ENCODE data around the gene RPS24.
A peak's percentile ranks its signal among the peaks of the same experiment; 100 is the strongest.

RPS24 gene

DNA sequence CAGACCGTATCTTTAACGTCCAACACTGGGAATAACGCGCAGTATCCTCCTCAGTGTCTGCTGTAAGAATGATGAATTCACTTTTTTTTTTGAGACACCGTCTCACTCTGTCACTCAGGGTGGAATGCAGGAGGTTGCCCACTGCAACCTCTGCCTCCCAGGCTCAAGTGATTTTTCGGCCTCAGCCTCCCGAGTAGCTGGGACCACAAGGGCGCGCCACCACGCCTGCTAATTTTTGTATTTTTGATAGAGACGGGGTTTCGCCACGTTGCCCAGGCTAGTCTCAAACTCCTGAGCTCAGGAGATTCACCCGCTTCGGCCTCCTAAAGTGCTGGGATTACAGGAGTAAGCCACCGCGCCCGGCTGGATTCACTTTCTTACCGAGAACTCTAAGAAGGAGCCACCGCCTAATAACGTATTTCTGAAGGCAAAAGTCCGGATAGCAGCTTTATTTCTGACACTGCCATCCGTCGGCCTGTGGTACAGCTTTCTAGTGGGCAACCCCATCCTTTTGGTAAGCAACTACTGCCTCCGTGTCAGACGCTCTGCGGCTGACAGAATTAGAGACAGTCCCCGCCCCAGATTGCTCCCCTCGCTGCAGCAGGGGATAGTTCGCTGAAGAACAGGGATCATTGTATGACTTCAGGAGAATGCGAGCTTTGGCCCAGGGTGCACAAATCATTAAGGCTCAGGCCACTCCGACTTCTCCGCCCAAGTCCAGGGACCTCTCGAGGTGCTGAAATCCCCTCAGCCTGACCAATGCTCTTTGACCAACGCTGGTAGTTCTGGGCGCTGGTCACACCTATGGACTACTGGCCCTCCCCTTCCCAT is 5.0 kb upstream of the RPS24 start:
- DNase-seq: no peak

DNA sequence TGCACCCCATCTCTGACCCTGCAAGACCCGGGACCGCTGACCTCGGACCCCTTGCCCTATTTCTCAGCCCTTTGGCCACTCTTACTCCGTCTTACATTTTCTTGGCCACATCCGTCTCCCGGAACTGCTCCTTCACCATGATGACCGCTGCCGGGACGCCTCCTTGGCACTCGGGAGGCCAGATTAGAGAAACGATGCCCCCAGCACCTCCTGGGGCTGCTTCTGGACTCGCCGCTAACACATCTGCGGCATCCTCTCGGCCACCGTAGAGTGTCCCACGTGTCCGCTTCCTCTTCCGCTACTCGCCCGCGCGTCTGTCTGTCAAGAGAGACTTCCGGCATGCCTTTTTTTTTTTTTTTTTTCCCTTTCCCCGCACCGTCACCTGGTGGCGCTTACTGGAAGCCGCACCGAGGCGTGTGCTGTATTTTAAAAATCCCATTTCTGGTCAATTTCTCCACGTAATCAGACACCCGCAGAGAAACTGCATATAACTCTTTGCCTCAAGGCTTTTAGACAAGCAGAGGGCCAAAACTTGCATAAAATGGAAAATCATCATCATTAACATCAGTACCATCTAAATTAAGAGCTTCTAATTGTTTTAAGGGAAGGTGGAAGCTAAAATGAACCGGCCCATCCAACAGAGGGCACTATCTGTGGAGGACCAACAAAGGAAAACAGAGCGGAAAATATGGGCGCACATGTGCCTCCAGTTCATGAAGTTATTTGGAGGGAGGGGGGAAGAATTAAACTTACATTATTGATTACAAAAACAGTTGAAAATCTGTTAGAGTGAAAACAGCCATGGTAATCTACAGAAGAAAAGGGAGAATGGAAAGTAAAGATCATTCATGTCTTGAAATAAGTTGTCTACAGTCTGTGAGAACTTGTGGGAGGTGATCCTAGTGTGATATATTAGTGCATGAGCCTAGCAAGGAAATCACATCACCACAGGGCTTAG is 4.1 kb upstream of the RPS24 start, which contains the start of gene POLR3A:
Gene POLR3A, minus strand, starts transcription at position 247 of the 958 bp plus-strand sequence. Its CDS starts 108 bp downstream, at position 139.
- peak; percentile 72 to 80 (median 78) for DNase-seq

DNA sequence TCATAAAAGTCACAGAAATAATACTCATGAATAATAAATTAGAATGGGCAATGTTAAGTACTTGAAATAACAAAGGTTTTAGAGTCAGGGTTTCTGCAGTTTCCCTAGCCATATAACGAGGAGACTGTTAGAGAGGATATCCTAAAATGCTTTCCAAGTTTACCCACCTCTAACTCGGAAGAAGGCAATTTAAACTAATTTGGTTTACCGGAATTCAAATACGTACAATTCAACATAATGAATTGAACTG is 351 bp upstream of the RPS24 start:
- no peak for DNase-seq

DNA sequence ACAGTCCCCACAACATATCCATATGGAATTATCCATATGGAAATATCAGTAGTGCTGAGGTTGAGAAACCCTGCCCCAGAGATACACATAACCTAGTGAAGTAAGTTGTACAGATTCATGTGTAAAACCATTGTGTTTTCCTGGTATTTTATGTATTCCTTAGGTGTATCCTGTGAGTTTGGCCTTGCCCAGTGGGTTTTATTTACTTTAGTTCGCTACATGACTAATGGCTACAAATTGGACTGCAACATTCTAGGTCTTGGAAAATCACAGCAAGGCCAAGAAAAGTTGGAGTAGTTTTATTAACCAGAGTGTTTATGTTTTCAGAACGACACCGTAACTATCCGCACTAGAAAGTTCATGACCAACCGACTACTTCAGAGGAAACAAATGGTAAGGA is 1.4 kb downstream of the RPS24 start:
- DNase-seq: no peak

DNA sequence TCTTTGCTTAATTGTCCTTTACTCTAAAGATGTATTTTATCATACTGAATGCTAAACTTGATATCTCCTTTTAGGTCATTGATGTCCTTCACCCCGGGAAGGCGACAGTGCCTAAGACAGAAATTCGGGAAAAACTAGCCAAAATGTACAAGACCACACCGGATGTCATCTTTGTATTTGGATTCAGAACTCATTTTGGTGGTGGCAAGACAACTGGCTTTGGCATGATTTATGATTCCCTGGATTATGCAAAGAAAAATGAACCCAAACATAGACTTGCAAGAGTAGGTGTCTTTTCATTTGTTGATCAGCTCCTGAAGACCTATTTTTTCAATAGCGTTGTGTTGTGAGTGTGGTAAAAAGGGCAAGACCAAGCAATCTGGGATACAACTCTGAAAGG is 1.8 kb downstream of the RPS24 start:
- DNase-seq: no peak

DNA sequence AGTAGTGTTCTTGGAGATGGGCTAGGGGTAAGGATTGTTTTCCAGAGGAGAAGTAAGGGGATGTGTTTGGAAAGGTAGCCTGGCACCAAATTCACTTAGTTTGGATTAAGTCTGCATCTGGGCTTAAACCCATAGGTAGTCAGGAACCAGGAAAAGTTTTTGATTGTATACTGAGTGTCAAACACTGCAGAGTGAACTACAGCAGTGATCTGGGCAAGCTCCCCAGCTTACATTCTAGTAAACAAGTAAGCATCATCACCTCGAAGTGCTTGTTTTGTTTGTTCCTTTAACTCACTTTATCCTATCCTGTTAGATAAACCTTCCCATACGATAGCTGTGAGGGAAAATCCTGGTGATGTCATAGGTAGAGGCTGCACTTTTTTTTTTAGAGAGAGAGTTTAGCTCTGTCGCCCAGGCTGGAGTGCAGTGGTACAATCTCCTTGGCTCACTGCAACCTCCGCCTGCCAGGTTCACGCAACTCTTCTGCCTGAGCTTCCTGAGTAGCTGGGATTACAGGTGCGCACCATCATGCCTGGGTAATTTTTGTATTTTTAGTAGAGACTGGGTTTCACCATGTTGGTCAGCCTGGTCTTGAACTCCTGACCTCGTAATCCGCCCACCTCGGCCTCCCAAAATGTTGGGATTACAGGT is 2.4 kb downstream of the RPS24 start:
- no peak for DNase-seq

DNA sequence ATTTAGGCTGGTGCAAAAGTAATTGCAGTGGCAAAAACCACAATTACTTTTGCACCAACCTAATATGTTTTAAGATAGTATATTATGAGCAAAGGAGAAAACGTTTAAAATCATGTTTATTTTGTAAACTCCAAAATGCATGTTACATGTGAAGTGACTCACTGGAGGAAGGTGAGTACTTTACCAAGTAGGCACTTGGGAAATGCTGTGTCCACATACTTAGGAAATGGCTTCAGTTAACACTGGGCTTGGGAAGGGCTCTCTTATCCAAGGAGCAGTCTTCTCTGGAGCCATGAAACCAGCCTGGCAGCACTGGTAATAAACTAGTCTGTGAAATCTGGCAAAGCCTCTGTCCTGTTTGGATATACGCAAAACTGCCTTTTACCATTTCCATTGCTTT is 4.4 kb downstream of the RPS24 start:
- DNase-seq: no peak

DNA sequence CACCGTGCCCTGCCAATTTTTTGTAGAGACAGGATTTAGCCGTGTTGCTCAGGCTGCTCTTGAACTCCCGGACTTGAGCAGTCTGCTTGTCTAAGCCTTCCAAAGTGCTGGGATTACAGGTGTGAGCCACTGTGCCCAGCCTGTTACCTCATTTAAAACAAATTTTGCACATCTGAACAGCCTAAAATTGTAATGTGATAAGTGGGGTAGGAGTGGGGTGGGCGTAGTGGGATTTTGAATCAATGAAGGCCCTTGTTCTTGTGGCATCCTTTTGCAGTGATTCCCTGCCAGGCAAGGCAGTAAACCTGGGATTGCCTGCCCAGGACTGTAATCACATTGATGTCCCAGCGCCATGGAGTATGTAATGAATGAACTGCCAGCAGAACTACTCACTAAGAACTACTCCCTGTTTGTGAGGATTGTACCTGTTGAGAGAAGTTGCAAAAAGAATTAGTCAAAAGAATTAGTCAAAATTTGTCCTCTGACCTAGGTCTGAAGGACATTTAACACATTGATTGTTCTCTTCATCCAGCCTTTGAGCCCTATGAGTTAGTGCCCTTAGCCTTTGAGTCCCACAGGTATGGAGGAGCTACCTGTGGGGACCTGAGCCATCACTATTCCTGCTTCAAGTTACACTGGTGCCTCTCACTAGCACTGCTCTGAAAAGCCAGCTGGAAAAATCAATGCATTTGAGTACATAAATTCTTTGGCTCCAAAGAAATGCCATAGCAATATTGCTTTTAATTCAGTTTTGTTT is 5.3 kb downstream of the RPS24 start:
- DNase-seq: no peak

DNA sequence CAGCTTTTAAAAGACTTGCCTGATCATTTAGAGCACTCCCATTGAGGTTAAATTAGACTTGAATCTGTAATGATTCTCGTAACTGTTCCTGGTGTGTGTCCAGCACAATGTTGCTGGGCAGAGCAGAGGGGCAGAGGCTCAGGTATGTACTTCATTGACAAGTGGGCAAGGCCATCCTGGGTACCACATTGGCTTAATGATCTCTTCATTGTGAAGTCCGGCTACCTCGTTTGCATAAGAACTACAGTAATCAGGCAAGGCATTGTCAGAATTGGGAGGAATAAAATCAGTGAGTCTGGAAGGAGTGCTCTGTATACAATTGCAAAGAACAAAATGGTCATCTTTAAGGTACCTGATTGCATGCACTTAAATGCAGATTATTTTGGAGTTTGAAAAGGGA is 6.1 kb downstream of the RPS24 start:
- DNase-seq: no peak

DNA sequence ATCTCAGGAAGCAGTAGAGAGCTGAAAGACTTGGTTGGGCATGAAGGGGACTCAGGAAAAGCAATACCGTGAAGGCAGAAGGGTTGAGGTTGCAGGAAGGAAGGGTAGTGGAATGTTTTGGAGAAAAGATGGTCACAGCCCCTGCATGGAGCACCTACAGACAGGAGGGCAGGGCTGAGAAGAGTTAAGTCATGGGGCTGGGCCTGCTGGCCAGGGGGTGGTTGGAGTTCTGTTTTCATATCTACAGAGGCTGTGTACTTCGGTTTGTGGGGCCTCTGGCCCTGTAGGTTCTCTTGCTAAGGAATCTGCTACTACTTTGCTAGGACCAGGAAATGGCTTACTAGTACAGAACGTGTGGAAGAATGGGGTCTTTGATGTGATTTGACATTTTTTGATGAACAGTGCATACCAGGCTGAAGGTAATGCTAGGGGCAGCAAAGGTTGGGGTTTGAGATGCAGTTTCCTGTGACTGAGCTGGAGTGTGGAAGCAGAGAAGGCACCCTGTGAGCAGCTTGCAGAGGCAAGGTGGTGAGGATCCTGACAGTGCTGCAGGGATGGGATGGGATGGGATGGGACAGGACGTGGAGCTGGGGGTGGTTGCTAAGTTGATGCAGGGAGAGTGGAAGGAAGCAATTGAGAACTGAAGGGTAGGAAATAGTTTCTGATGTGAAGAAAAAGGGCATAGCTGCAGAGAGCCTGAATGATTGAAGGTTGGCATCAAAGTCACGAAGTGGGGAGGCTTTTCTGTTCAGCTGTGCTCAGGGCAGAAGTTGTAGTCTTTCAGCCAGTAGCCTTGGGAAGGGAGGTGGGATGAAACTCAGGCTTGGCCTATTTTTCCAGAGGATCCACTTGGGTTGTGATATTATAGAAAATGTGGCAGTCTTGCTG is 7.8 kb downstream of the RPS24 start:
- DNase-seq: no peak

DNA sequence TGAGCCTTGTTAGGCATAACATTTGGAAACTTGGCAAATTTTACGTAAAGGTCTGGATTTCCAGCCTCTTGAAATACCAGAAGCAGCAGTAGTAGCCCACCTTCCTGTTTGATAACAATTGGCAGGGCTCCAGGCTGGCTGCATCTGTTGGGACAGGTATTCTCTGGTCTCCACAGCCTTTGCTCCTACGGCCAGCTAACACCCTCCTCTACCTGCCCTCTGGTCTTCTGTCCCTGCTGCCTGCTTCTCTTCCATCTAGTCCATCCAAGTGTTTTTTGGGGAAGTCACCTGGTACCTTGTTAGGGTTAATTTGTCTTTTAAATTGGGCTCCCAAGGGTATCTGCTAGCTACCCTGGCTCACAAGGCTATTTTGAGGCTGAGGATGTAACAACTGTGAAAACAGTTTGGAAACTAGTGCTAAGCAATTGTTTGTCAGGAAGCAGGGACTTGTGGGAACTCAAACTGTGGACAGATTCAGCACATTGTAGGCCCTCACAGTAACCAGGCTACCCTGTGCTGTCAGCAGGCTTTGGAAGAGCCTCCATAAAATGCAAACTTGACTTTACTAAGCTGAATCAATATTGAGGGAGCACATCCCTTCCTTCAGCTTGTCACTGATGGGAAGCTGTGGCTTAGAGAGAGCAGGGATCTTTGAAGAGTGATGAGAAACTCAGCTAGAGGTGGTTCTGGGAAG is 8.5 kb downstream of the RPS24 start:
- DNase-seq: no peak

DNA sequence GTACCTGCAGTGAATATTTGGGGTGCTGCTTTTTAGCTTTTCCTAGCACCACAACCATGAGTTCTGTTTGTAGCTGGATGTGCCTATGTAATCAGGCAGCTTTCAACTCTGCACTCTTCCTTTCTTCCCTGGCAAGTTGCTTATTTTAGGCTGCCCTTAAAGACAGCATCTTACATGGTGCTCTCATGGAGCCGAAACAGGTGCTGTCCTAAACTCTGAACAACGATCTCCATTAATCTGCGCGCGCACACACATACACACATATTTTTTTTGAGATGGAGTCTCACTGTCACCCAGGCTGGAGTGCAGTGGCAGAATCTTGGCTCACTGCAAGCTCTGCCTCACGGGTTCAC is 9.1 kb downstream of the RPS24 start:
- DNase-seq: no peak

DNA sequence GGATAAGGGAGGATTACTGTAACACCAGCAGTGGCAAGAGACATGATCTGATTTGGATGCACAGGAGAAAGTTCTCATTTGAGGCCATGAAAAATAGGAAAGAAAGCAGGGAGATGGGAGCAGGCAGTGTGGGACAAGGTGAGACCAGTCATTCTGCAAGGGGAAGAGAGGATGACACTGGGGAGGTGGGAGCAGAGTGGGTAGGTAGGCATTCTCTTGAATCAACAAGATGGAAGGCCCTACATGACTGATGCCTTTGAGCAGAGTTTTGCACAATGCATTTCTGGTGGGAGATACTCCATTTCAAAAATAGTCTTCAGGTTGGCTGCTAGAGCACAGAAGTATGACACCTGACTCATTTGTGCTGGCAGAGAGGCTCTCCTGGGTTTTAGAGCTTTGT is 10.5 kb downstream of the RPS24 start:
- DNase-seq: no peak

DNA sequence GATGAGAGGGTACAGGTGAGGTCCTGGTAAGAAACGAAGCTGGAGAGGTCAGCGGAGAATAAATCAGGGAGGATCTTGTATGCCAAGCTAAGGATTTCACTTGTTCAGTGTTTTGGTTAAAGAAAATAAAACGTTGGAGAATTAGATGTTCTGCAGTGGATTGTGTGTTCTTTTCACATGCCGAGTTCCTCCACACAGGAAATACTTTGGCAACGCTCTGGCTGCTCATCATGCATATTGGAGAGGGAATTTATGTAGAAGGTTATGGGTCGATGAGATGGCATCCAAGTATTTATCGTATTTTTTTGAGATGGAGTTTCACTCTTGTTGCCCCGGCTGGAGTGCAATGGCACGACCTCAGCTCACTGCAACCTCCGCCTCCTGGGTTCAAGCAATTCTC is 11.0 kb downstream of the RPS24 start:
- DNase-seq: no peak

DNA sequence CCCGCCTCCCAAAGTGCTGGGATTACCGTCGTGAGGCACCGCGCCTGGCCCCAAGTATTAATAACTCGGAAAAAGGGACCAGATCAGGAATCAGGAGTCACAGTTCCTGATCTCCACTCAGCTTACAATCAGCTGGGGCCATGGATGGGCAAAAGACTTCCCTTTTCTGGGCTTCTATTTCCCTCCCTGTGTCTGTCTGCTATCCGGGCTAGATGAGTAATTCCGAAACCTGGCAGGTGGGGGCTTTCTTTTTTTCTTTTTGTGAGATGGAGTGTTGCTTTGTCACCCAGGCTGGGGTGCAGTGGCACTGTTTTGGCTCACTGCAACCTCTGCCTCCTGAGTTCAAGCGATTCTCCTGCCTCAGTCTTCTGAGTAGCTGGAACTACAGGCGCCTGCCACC is 11.6 kb downstream of the RPS24 start:
- DNase-seq: no peak

DNA sequence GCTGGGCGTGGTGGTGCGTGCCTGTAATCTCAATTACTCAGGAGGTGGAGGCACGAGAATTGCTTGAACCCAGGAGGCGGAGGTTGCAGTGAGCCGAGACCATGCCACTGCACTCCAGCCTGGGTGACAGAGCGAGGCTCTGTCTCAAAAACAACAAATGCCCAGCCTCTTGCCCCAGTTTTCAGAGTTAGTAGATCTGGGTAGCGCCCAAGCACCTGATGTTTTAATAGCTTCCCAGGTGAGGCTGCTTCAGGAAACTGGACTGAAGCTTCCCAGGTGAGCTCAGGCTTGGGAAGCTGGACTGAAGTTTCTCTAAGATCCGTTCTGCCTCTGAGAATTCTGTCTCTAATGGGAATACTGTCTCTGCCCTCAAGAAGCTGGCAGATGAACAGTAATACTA is 12.2 kb downstream of the RPS24 start:
- no peak for DNase-seq

DNA sequence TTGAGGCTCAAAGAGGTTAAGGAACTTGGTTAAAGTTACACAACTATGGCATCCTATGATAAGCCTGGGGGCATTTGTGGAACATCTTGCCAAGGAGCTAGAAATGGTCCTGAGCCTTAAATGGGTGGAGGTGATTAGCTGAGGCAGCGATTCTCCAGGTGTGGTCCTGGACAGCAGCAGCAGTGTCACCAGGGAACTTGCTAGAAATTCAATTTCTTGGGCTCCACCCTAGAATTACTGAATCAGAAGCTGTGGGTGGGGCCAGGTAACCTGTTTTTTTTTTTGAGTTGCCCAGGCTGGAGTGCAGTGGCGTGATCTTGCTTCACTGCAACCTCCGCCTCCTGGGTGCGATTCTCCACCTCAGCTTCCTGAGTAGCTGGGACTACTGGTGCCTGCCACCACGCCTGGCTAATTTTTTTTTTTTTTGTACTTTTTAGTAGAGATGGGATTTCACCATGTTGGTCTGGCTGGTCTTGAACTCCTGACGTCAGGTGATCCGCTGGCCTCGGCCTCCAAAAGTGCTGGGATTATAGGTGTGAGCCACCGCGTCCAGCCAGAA is 13.1 kb downstream of the RPS24 start:
- no peak for DNase-seq

DNA sequence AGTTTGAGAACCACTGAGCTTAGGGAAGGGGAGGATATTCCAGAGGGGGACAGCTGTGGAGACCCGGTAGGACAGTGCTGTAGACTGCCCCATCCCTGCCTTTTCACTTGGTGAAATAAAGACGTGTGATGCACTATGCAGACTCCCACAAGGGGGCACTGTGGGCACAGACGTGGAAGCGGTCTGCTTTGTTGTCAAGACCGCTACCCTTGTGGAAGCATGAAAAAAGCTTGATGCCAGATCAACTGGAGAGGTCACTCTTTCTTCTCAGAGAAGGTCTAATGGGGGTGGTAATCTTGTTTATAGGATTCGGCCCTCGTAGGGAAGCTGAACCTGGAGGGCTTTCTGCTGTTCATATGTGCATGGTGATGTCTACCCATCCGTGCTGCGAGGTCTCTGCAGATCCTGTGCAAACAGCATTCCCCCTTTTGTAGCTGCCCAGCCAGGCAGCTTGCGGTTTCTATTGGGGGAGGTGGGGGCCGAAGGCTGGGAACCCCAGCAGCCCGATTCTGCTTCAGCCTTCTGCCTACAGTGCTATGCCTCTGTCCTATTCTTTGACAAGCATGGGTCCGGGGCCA is 13.7 kb downstream of the RPS24 start:
- DNase-seq: peak; percentile 63 to 81 (median 67)

DNA sequence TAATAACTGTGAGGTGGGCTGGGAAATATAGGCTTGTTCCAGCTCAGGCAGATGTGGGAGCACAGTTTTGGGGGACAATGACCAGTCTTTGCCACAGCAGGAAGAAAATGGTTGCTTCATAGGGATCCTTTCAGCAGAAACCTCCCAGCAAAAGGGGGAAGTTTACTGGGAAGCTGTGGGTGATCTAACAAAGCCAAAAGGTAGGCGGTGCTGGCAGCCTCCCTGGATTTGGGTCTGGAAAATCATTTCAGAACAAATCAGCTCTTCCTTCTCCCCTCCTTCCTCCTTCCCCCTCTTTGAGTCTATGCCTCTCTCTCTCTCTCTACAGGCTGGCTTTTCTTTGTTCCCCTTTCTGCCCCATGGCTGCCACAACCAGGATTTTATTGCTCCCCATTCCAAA is 16.2 kb downstream of the RPS24 start:
- DNase-seq: no peak

DNA sequence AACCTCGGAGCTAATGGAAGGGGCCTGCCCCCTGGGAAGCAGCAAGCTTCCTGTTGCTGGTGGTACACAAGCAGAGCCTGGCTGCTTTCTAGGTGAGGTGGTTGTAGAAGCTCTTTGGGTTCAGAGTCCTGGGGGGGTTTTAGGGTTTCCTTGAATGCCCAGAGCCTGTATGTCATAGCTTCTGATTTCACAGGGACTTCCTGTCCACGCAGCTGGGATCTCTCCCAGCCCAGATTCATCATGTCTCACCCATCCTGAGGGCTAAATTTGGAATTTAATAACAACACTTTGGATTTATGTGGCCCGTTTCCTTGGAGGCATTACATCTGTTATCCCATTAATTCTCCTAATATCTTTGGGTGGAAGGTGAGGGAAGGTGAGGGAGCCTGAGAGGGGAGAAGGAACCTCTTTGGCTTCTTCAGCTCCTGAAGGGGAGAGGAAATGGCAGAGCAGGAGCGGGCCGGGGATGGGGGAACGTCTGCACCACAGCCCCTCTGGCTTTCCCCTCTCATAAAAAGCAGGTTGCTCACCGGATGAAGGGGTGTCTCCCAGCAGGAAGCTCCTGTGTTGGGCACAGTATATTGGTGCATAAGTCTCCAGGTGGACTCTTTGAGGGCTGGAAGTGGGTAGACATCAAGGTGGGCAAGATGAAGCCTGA is 19.7 kb downstream of the RPS24 start:
- no peak for DNase-seq
